Forelimb muscle (tissue), 1 donor: Measurements from ENCODE around the gene RBM4. TPM values are rescaled to one million over a fixed set of nuclear protein-coding genes. Genes with fewer than 3 reads are reported as not detected.
A peak's percentile ranks its signal among the peaks of the same experiment; 100 is the strongest.

Source experiments
- DNase-seq: peaks from one replicate; pipeline ENCODE4 v3.0.0-alpha.2; 2013; ENCODE audit warnings: low read depth
- polyA plus RNA-seq: library from polyadenylated mRNA; unstranded; fragments of 120-200 nt; gene quantifications from one replicate; pipeline ENCODE4 v1.2.1, GENCODE V29; 2013; ENCODE audit not compliant: insufficient read length

The RBM4 gene
- polyA plus RNA-seq, 1 donor: 127 TPM

DNA sequence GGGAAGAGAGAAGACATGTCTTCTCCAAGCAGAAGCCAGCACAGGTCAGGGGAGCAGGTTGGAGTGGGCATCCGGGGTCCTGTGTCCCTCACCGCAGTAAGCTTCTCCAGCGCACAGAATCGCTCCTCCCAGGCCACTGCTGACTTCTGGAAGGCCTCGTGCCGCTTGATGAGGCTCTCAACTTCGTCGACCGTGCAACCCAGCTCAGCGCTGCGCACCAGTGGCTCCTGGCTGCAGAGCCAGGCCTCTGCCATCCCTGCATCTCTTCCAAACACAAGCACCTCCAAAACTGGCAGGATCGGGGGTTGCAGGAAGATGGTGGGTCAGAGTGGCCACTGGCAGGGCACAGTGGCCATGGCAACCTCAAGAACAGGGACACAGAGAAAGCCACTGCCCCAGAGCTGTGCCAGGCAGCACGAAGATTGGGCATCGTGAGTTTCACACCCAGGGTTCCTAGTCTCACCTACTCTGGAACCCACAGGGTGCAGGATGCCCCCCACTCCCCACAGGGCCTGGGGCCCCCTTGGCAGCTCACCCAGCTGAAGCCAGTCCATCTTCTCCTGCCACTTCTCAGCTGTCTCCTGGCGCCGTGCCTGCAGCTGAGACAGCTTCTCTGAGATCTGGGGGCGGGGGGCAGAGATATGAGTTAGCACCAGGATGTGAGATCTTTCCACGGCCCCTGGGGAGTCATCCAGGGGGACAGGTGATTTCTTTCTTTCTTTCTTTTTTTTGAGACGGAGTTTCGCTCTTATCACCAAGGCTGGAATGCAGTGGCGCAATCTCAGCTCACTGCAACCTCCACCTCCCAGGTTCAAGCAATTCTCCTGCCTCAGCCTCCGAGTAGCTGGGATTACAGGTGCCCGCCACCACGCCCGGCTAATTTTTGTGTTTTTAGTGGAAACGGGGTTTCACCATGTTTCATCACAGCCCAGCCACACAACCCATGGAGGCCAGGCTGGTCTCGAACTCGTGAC lies 50.3 kb downstream of the RBM4 start:
- no peak for DNase-seq

- DNase-seq: no peak
Observed at GRCh38 chr11:66689661-66690590, 51.4 kb downstream of the RBM4 start.

DNA sequence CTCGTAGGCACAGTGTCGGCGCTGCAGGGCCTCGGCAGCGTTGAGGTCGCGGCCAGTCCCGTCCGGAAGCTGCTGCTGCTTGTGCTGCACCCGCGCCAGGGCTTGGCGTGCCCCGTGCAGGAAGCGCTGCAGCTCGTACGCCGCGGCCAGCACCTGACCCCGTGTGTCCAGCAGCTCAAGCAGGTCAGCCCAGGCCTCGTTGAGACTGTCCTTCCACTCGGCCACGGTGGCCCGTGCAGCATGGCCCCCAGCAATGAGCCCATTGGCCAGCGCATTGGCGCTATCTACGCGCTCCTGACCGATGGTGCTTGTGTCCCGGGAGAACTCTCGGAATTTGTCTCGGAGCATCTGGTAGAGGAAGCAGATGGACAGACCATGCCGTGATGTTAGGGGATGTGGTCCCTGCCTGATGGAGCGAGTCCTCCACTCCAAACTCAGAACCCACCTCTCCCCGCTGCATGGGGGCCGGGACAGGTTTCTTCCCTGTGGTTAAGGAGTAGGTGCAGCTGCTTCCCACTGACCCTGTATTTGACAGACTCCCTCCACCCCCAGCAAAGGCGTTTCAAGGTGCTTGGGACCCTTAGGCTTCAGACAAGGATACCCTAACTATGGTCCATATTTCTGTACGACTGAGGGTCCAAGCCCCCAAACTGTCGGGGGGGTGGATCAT lies 52.9 kb downstream of the RBM4 start:
- DNase-seq: no peak

GRCh38 chr11:66692446-66692845 lies 53.9 kb downstream of the RBM4 start:
- no peak for DNase-seq

- DNase-seq: no peak
Observed at GRCh38 chr11:66692871-66693331, 54.4 kb downstream of the RBM4 start.

DNA sequence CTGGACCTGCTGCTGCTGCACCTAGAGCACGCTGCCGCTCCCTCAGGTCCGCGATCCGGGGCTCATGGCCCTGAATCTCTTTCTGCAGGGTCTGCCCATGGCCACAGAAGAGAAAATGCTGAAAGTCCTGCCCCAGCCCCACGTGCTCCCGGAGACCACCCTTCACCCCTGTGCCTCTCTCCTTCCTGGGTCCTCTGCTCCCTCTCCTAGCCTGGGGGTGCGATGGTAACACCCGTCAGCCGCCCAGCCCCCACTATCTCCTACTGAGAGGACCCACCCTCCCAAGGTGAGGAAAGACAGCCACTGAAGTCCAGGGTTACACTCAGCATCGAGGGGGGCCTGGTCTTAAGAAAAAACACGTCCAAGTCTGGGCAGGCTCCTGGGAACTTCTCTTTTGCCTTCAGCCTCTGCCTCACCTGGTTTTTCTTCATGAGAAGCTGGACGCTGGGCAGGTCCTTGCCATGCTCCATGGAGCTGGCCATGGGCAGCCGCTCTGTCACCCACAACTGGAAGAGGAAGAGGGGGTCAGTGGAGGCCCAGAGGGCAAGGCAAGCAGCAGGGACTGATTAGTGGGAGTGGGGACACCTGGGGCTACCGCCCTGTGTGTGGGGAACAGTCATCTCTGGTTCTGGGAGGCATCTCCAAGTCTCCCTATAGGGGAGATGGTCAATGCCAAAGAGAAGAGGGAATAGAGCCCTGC lies 55.0 kb downstream of the RBM4 start:
- DNase-seq: no peak

DNA sequence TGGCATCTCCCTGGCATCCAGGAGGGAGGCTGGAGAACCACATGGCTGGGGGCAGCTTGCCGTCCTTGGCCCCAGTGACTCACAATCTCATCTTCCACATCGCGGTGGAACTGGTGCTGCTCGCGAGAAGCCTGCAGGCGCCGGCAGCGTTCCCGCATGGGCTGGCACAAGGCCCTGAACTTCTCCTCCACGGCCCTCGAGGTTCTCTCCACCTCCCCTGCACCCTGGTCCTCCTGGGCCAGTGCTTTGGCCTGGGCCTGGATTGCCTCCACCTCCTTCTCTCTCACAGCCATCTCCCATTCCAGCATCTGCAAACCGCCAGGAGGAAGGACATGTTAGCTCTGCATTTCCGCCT lies 55.5 kb downstream of the RBM4 start:
- no peak for DNase-seq

DNA sequence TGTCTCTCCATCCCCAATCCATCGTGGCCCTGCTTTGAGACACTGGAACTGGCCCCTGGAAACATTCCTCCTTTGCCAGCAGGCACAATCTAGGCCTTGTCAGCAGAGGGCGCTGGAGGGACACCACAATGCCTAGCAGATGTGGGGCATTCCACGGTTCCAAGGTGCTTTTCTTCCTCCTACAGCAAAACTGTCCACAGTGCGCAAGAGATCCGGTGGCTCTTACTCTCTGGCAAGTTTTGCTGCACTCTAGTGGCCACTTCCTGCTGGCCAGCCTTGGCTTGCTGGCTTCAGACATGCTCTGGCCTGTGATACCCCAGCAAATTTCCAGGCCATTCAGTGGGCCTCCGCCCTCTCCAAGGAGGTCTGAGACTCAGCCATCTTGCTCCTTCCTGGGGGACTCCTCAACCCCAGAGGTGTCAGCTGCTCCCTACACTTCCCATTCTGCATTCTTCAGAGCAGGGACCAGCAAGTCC lies 56.3 kb downstream of the RBM4 start:
- peak; percentile 47 for DNase-seq

Other genes starting within 250 kb of the RBM4 start
- gene NPAS4, start 217.7 kb upstream of the RBM4 start, polyA plus RNA-seq: 0.28 TPM
- 50.0 TPM for gene MRPL11, start 199.9 kb upstream of the RBM4 start, polyA plus RNA-seq
- gene PELI3, start 171.8 kb upstream of the RBM4 start, polyA plus RNA-seq: 6.9 TPM
- gene DPP3, start 158.3 kb upstream of the RBM4 start, polyA plus RNA-seq: 24.0 TPM
- 17.8 TPM for gene BBS1, start 128.1 kb upstream of the RBM4 start, polyA plus RNA-seq
- gene ZDHHC24, start 92.7 kb upstream of the RBM4 start, polyA plus RNA-seq: 4.3 TPM
- gene ACTN3, start 91.8 kb upstream of the RBM4 start, polyA plus RNA-seq: 24.1 TPM
- gene CTSF, start 70.1 kb upstream of the RBM4 start, polyA plus RNA-seq: 22.6 TPM
- 0.06 TPM for gene CCDC87, start 45.6 kb upstream of the RBM4 start, polyA plus RNA-seq
- 33.0 TPM for gene CCS, start 45.5 kb upstream of the RBM4 start, polyA plus RNA-seq
- gene RBM14, start 22.1 kb upstream of the RBM4 start, polyA plus RNA-seq: 34.5 TPM
- gene RBM4B, start 39.2 kb downstream of the RBM4 start, polyA plus RNA-seq: 35.7 TPM
- 15.9 TPM for gene SPTBN2, start 90.5 kb downstream of the RBM4 start, polyA plus RNA-seq
- gene RCE1, start 204.7 kb downstream of the RBM4 start, polyA plus RNA-seq: 12.1 TPM
- gene LRFN4, start 218.4 kb downstream of the RBM4 start, polyA plus RNA-seq: 24.1 TPM